Retinal pigment epithelial cell (primary cell): ENCODE results near the gene STX12.
A peak's percentile ranks its signal among the peaks of the same experiment; 100 is the strongest.
"Not testable (repeated sequence)": the region's sequence is repeated elsewhere in the genome, so short reads cannot be mapped to it uniquely, and the experiment has no call there.

Experiments
- DNase-seq: peaks from one replicate; pipeline ENCODE4 v3.0.0-alpha.2; 2010; ENCODE audit warnings: low read depth
- H3K4me3 ChIP-seq: 2 replicates; pipeline ENCODE4 v1.5.1; 2011; ENCODE audit warnings: mild to moderate bottlenecking, low read length, control low read depth, moderate library complexity
- TF ChIP-seq, protein P1 (sequence below): conservative IDR thresholded peaks from 2 replicates; pipeline ENCODE4 v1.5.1; 2011; ENCODE audit warnings: low read depth, low read length, control low read depth, inconsistent platforms

STX12 gene

DNA sequence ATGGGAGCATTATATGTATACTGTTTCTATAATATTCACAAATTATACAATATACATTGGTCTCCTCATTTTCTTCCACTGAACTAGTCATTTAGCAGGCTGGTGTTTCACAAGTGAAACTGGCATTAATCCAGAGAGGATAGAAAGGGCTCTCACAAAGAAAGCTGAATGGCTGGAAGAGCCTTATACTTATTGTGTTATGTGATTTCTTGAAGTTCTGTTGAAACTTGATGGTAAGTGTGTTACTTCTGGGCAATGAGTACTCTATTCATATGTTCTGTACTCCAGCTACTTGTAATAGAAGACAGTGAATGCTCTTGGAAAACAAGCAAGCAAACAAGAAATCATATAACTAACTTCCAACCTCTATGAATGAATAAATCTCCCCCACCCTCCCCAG, 14.9 kb downstream of the STX12 start:
- no peak overlapping the region for H3K4me3 ChIP-seq
- peak; percentile 15 for DNase-seq
- TF ChIP-seq, protein P1, sequence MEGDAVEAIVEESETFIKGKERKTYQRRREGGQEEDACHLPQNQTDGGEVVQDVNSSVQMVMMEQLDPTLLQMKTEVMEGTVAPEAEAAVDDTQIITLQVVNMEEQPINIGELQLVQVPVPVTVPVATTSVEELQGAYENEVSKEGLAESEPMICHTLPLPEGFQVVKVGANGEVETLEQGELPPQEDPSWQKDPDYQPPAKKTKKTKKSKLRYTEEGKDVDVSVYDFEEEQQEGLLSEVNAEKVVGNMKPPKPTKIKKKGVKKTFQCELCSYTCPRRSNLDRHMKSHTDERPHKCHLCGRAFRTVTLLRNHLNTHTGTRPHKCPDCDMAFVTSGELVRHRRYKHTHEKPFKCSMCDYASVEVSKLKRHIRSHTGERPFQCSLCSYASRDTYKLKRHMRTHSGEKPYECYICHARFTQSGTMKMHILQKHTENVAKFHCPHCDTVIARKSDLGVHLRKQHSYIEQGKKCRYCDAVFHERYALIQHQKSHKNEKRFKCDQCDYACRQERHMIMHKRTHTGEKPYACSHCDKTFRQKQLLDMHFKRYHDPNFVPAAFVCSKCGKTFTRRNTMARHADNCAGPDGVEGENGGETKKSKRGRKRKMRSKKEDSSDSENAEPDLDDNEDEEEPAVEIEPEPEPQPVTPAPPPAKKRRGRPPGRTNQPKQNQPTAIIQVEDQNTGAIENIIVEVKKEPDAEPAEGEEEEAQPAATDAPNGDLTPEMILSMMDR, result no peak

DNA sequence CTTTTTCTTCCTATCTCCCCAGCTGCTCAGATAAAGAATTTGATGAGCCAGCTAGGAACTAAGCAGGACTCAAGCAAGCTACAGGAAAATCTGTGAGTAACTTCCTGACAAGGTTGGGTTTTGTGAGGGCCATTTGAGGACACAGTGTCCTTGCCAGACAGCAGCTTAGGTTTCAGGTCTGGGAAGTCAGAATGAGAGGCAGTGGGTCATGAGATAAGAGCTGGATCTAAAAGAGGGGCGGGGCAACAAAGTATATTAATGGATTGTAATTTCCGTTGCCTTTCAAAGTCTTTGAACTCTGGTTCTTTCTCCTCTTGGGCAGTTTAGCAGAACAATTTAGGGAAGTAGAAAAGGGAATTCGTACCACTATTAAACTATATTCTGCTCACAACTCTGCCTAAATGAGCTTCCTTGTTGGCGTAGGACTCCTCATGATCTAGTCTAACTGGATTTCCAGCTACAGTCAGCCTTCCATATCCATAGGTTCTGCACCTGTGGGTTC, 16.6 kb downstream of the STX12 start:
- TF ChIP-seq, protein P1, result no peak
- no peak overlapping the region for H3K4me3 ChIP-seq
- no peak for DNase-seq

DNA sequence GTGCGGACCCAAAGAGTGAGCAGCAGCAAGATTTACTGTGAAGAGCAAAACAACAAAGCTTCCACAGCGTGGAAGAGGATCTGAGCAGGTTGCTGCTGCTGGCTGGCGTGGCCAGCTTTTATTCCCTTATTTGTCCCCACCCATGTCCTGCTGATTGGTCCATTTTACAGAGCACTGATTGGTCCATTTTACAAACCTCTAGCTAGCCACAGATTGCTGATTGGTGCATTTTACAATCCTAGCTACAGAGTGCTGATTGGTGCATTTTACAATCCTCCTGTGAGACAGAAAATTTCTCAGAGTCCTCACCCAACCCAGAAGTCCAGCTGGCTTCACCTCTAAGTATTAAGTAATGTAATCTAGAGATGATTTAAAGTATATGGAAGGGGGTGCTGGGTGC, 17.3 kb downstream of the STX12 start:
- not testable (repeated sequence) for DNase-seq, H3K4me3 ChIP-seq

DNA sequence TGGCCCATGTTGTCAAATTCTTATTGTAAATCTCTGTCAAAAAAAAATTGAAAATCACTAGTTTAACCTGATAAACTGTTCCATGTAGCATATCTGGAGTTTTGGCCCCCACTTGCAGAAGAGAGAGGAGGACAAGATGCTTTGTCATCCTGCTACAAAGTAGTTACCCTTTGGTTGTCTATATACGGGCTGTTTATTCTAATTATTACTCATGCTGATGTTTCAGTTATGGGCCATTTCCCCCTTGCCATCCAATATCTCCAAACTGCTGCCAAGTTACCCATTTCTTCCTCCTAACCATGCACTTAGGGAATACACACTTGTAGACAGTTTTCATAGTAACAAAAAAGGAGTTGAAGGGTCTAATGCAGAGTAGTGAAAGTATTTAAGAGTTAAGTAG, 22.6 kb downstream of the STX12 start:
- DNase-seq, result no peak
- TF ChIP-seq, protein P1, result no peak

DNA sequence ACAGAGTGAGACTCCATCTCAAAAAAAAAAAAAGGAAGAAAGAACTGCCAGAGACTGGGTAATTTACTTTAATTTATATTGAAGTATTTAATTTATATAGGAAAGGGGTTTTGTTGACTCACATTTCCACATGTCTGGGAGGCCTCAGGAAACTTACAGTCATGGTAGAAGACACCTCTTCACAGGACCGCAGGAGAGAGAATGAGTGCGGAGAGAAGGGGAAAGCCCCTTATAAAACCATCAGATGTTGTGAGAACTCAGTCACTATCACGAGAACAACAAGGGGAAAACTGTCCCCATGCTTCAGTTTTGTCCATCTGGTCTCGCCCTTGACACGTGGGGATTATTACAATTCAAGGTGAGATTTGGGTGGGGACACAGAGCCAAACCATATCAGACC, 31.8 kb downstream of the STX12 start:
- no peak for DNase-seq
- no peak overlapping the region for H3K4me3 ChIP-seq
- TF ChIP-seq, protein P1, result no peak

More for the DNA sequence above, 22.6 kb downstream of the STX12 start:
- no peak overlapping the region for H3K4me3 ChIP-seq

DNA sequence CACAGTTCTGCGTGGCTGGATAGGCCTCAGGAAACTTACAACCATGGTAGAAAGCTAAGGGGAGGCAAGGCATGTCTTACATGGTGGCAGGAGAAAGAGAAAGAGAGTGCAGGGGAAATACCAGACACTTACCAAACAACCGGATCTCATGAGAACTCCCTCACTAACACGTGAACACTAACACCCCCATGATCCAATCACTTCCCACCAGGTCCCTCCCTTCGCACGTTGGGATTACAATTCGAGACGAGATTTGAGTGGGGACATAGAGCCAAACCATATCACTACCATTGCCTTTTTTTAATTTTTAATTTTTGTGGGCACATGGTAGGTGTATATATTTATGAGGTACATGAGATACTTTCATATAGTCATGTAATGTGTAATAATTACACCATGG, 33.7 kb downstream of the STX12 start:
- DNase-seq, result no peak
- H3K4me3 ChIP-seq, result no peak overlapping the region
- TF ChIP-seq, protein P1, result no peak

DNA sequence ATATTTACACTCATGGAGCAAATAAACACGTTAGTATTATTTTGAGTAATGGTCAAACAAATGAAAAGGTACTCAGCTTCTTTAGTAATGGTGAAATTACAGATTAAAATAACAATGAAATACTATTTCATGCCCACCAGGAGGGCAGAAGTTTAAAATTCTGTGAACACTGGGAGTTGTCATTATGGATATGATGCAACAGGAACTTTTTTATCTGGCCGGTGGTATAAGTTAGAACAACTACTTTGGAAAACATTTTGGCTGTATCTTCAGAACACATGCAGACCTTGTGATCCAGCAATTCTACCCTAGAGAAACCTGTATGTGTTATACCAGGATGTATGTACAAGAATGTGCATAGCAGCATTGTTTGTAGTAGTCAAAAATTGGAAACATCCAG, 34.4 kb downstream of the STX12 start:
- no peak overlapping the region for H3K4me3 ChIP-seq
- TF ChIP-seq, protein P1, result no peak
- no peak for DNase-seq

DNA sequence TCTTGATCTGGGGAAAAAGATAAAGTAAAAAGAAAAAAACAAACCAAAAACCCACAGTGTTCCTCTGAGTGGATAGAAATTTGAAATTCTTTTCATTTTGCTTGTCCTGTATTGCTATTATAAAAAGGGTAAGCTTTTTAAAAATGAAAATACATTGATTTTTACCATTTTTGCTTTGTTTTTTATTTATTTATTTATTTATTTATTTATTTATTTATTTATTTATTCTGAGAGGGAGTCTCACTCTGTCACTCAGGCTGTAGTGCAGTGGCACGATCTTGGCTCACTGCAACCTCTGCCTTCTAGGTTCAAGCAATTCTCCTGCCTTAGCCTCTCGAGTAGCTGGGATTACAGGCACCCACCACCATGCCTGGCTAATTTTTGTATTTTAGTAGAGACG, 35.1 kb downstream of the STX12 start:
- DNase-seq, H3K4me3 ChIP-seq: not testable (repeated sequence)
